ENCODE measurements around the gene MIS12.

MIS12 gene

DNA sequence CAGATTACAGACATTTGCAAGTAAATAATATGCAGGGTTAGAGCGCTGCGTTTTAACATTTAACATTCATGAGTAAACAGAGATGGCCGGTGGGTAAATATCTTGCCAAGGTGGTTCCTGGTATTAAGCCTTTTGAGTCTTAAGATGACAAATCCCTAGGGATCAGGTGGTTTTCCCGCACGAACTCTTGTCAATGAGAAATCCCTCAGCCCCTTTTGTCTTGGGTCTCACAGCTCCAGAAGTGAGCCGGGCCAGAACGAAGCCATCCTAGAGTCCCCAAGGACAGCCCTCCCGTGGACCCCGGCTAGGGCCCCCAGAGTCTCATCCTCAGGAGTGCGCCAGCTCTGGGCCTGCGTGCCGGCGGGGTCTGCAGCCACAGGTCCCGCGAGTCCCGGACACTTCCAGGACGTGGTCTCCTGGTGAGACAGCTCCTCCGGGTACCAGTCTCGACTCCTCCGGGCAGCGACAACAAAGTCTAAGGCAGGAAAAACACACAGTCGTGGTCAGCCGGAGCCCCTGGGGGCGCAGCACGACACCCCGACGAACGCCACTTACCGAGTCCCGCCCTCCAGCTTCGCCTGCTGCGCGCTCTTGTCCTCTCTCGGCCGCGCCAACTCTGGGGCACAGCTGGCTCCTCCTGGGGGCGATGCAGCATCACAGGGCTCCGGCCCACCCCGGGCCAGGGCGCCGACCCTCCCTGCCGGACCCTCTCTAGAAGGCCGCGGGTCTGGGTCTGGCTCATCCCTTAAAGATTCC is 13.3 kb downstream of the MIS12 start:
- peak; percentile 35 for DNase-seq (ENCODE audit: insufficient read length, low spot score)
- TF ChIP-seq, protein P1, sequence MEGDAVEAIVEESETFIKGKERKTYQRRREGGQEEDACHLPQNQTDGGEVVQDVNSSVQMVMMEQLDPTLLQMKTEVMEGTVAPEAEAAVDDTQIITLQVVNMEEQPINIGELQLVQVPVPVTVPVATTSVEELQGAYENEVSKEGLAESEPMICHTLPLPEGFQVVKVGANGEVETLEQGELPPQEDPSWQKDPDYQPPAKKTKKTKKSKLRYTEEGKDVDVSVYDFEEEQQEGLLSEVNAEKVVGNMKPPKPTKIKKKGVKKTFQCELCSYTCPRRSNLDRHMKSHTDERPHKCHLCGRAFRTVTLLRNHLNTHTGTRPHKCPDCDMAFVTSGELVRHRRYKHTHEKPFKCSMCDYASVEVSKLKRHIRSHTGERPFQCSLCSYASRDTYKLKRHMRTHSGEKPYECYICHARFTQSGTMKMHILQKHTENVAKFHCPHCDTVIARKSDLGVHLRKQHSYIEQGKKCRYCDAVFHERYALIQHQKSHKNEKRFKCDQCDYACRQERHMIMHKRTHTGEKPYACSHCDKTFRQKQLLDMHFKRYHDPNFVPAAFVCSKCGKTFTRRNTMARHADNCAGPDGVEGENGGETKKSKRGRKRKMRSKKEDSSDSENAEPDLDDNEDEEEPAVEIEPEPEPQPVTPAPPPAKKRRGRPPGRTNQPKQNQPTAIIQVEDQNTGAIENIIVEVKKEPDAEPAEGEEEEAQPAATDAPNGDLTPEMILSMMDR (IDR thresholded peaks at IDR 0.05; ENCODE audit: insufficient read depth, missing control alignments), result no peak
- no peak for FAIRE-seq

DNA sequence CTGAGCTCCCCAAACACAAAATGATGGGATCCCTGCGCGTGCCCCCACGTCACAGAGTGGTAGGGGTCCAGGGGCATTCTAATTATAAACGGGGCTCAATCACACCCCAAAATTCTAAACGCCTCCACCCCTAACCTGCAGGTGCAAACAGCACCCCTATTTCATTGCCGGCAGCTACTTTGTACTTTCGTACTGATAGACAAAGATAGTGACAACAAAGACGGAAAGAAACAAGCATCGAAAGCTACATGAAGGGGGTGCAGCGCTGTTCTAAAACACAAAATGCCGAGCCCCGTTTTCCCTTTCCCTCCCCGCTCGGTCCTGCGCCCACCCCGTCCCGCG is 13.9 kb downstream of the MIS12 start:
- FAIRE-seq (no peak), DNase-seq (ENCODE audit: insufficient read length, low spot score) (no peak)
- TF ChIP-seq, protein P1 (IDR thresholded peaks at IDR 0.05; ENCODE audit: insufficient read depth, missing control alignments), result no peak

DNA sequence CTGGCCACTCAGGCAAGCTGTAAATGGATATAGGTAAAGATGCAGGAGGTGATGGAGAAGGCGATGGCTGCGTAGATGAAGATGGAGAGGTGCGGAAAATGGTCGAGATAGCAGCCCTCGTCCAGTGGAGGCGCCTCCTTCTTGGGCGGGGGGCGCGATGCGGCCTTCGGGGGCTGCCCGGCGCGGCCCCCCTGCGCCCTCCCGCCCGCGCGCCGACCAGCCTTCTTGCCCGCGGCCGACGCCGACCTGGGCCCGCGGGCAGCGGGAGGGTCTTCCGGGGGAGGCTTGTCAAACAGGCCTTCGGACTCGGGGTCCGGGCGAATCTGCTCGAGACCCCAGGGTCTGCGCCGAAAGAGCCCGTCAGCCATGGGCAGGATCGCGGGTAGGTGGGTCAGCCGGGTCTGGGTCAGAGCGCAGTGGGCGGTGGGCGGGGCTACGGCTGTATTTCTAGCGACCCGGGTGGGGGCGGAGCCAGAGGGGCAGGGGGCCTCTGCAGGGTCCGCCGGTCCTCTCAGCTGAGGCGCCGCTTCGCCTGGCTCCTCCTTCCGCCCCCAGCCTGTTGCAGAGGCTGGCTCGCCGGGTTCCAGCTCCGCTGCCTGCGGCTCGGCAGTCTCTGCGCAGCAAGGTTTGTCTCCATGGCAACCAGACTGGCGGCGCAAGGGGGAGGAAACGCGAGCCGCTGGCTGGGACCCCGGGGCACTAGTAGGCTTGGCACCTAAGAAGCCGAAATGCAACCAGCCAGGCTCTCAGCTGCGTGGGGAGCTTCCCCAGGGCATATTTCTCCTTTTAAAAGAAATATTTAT is 14.4 kb downstream of the MIS12 start:
- DNase-seq (ENCODE audit: insufficient read length, low spot score) (peak; percentile 90), FAIRE-seq (no peak)
- TF ChIP-seq, protein P1 (IDR thresholded peaks at IDR 0.05; ENCODE audit: insufficient read depth, missing control alignments), result no peak

DNA sequence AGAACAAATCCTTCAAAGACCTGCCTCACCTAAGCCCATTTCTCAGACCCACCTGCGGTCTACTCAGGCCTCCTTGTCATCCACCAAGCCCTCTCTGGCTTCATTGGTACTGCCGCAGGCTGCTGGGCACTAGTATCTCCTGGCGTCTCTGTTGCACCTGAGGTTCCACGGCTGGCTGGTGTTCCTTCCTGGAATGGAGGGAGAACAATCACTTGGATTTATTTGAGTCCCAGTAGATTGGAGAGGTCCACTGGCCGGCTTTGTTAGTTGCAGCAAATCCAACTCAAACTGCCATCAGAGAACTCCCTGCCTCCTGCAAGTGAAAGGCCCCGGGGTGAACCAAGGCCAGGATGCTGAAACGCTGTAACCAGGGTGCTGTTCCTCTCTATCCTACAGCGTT is 15.3 kb downstream of the MIS12 start:
- DNase-seq (ENCODE audit: insufficient read length, low spot score), result no peak
- FAIRE-seq, result no peak
- TF ChIP-seq, protein P1 (IDR thresholded peaks at IDR 0.05; ENCODE audit: insufficient read depth, missing control alignments), result no peak

DNA sequence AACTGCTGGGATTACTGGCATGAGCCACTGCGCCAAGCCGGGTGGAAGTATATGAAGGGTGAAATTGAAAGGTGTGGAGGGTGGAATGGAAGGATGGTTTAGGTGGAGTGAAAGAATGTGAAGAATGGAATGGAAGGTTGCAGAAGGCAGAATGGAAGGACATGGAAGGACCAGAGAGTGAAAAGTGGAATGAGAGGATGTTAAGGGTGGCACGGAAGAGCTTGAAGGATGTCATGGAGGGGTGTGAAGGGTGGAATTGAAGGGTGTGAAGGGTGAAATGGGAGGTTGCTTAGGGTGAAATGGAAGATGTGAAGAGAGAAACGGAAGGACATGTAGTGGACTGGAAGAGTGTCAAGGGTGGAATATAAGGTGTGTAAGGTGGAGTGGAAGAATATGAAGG is 16.2 kb downstream of the MIS12 start:
- TF ChIP-seq, protein P1 (IDR thresholded peaks at IDR 0.05; ENCODE audit: insufficient read depth, missing control alignments), result no peak
- FAIRE-seq, result no peak

DNA sequence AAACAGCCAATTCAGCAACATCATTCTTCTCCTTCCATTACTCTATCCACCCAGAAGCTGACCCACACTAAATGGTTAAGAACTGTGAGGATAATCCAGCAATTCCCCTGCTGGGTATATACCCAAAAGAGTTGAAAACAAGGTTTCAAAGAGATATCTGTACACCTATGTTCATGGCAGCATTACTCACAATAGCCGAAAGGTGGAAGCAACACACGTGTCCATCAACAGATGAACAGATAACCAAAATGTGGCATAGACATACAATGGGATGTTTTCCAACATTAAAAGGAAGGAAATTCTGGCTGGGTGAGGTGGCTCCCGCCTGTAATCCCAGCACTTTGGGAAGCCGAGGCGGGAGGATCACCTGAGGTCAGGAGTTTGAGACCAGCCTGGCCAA is 19.9 kb downstream of the MIS12 start:
- FAIRE-seq, result no peak

More for the DNA sequence above, 16.2 kb downstream of the MIS12 start:
- DNase-seq (ENCODE audit: insufficient read length, low spot score), result no peak

More for the DNA sequence above, 19.9 kb downstream of the MIS12 start:
- no peak for DNase-seq (ENCODE audit: insufficient read length, low spot score)
- TF ChIP-seq, protein P1 (IDR thresholded peaks at IDR 0.05; ENCODE audit: insufficient read depth, missing control alignments), result no peak

Data from D721Med (cell line).